DMS153 treated with DMSO at 0.1 percent for 48 hours (cell line): ENCODE measurements around the gene CPNE6.
A peak's percentile ranks its signal among the peaks of the same experiment; 100 is the strongest.

Experiments used
- DNase-seq: peaks from one replicate; lab custom pipeline; 2025; ENCODE audit not compliant: unreplicated experiment; lab: John Stamatoyannopoulos, UW

The CPNE6 gene

GRCh38 chr14:24054324-24054641 lies 17.1 kb upstream of the CPNE6 start:
- DNase-seq, result no peak

GRCh38 chr14:24054646-24055045 lies 16.7 kb upstream of the CPNE6 start:
- DNase-seq, result no peak

- no peak for DNase-seq
These were observed 15.2 kb upstream of the CPNE6 start for GRCh38 chr14:24055971-24056799.

GRCh38 chr14:24056800-24057184 lies 14.6 kb upstream of the CPNE6 start:
- no peak for DNase-seq

DNA sequence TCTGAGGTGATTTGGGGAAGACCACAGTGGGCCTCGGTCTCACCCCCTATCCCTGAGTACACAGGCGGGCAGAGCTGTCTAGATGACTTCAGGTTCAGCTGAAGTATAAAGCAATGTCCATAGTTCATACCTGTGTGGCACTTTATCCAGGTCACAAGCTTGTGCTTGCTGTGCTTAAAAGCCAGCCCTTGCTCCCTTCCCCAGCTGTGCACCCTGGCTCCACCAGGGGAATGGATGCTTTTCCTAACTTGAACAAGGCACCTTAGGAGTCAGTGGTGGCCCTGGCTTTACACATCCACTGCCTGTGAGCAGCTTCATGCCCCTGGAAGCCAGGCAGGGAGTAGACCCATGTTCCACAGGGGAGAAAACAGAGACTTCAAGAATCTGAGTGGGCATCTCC lies 14.1 kb upstream of the CPNE6 start:
- no peak for DNase-seq

DNA sequence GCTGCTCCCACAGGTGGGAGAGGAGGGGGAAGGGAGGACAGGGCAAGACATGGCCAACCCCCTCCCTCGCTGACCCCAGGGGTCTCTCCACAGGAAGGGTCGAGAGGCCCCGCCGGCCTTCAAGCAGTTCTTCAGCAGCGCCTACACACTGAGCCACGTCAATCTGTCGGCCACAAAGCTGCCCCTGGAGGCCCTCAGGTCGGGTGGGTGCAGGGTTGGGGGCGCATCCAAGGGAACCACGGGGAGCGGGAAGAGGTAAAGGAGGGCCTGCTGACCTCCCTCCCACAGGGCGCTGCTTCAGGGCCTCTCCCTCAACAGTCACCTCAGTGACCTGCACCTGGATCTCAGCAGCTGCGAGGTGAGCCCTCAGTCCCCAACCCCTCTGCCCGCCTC lies 13.5 kb upstream of the CPNE6 start:
- no peak for DNase-seq

GRCh38 chr14:24058260-24058950 lies 13.0 kb upstream of the CPNE6 start:
- DNase-seq, result peak; percentile 31

- no peak for DNase-seq
These were observed 12.3 kb upstream of the CPNE6 start for GRCh38 chr14:24058951-24059475.

DNA sequence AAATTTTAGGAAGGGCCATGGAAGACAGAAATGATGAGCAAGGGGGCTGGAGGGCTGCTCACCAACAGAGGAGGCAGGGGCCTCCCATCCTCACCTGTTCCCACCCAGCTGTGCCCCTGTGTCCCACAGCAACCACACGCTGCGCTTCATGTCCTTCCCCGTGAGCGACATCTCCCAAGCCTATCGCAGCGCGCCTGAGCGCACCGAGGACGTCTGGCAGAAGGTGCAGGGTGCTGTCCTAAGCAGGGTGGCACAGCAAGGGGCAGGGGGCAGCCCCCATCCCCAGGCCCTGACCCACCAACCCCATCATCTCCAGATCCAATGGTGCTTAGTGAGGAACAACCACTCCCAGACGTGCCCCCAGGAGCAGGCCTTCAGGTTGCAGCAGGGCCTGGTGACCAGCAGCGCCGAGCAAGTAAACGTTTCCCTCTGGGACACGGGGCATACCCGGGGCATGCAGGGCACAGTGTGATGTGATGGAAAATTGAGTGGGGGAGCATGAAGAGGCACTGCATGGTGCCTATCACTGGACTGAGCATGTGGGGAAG lies 11.4 kb upstream of the CPNE6 start:
- no peak for DNase-seq

- no peak for DNase-seq
These were observed 10.9 kb upstream of the CPNE6 start for GRCh38 chr14:24060443-24060842.

- no peak for DNase-seq
These were observed 10.1 kb upstream of the CPNE6 start for GRCh38 chr14:24060984-24061913.

GRCh38 chr14:24062216-24062980 lies 9.0 kb upstream of the CPNE6 start:
- no peak for DNase-seq

GRCh38 chr14:24063263-24063836 lies 8.0 kb upstream of the CPNE6 start:
- no peak for DNase-seq

DNA sequence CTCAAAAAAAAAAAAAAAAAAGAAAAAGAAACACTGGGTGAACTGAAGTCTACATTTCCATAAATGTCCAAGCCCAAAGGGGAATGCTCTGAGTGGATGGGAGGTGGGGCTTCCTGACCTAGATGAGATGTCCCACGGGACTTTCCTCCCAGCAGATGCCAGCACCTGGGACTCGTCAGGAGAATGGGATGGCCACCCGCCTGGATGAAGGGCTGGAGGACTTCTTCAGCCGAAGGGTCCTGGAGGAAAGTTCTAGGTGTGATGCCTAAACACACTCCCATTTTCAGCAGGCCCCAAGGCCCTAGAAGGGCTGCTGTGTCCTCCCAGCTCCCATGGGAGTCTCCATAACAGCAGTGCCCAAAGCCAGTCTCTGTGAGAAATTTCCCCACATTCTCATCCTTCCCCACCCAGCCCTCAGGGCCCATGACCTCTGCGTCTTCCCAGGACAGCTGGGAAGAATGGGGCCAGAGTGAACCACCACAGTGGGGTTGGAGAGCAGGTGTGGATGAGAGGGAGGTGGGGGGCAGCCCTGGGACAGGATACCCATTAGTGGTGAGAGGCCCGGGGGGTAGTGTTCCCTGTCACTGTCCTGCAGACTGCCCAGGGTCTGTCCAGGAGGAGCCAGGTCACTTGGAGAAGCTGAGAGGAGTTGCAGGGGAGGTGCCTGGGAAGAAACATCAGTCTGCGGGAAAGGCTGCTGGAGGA lies 7.1 kb upstream of the CPNE6 start:
- DNase-seq, result no peak

- no peak for DNase-seq
These were observed 6.5 kb upstream of the CPNE6 start for GRCh38 chr14:24064856-24065255.

GRCh38 chr14:24065408-24065807 lies 6.0 kb upstream of the CPNE6 start:
- no peak for DNase-seq

- no peak for DNase-seq
These were observed 4.7 kb upstream of the CPNE6 start for GRCh38 chr14:24066496-24067132.

DNA sequence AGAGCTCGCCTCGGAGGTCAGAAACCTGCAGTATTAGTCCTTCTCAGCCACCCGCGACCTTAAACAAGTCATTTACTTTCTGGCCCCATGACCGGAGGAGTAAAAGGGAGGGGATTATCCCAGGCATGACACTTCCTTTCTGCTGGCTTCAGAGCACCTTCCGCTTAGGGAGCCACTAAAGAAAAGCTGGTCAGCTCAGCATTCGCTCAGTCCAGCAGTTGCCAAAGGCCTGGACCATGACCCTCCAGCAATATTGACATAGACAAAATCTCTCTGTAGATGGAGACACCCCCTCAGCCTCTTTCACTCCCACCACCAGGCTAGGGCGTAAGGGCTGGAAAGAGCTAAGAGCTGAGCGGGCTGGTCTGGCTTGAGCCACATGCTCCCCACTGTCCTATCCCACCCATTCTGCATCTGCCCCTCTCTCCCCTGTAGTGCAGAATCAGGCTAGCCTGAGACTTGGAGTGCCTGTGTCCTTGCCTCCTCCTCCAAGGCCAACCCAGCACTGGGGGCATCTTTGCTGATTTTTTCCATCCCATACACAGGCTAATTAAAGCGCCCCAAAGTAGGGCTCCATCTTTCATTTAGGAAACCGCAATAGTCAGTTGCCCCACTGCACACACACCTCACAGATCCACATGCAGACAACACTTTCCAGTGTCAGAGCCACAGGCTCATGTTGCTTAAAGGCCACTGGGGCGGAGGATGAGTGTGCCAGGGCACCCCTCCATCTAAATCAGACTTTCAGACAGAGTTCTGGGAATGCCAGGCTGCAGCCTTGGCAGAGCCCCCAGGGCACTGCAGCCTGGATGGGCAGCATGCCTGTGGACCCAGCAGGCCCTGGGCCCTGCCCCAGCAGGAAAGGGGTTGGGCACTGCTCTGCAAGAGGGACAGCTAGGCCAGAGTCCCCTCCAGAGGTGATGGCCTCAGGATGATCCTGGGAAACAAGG lies 4.0 kb upstream of the CPNE6 start:
- no peak for DNase-seq
